AG10803 (cell line): ENCODE data around the gene CDH3.

Experiments
- DNase-seq: peaks from one replicate; pipeline ENCODE4 v3.0.0; 2010; ENCODE audit warnings: low read depth
- H3K4me3 ChIP-seq: 2 replicates; pipeline ENCODE4 v1.5.1; 2011; ENCODE audit warnings: mild to moderate bottlenecking, low read length, control low read depth
- CTCF ChIP-seq: conservative IDR thresholded peaks from 2 replicates; pipeline ENCODE4 v1.5.1; 2011; ENCODE audit warnings: mild to moderate bottlenecking, low read length, control low read depth, inconsistent platforms

CDH3 gene

GRCh38 chr16:68736561-68736960 lies 91.5 kb downstream of the CDH3 start:
- no peak for DNase-seq
- no peak for TF ChIP-seq CTCF
- H3K4me3 ChIP-seq = no peak overlapping the region

GRCh38 chr16:68737046-68737729 lies 92.1 kb downstream of the CDH3 start, which contains the start of gene CDH1:
Gene CDH1 (plus strand): TSS chr16:68737292. CDS start chr16:68737416, 124 bp downstream.
- TF ChIP-seq CTCF = no peak
- no peak within 1 kb of the TSS for H3K4me3 ChIP-seq
- no peak for DNase-seq

- no peak overlapping the region for H3K4me3 ChIP-seq
- TF ChIP-seq CTCF = no peak
- DNase-seq = no peak
Measured at GRCh38 chr16:68737730-68738629, 92.9 kb downstream of the CDH3 start.

- DNase-seq = no peak
- H3K4me3 ChIP-seq = no peak overlapping the region
- no peak for TF ChIP-seq CTCF
Measured at GRCh38 chr16:68739964-68740627, 95.0 kb downstream of the CDH3 start.

GRCh38 chr16:68740628-68741346 lies 95.7 kb downstream of the CDH3 start:
- no peak for DNase-seq
- H3K4me3 ChIP-seq = no peak overlapping the region
- TF ChIP-seq CTCF = no peak

- H3K4me3 ChIP-seq = no peak overlapping the region
- no peak for DNase-seq
- no peak for TF ChIP-seq CTCF
Measured at GRCh38 chr16:68743664-68744063, 98.6 kb downstream of the CDH3 start.
